ENCODE measurements around the gene CLDN10.
"Not testable (repeated sequence)": the region's sequence is repeated elsewhere in the genome, so short reads cannot be mapped to it uniquely, and the experiment has no call there.

CLDN10 gene

GRCh38 chr13:95552539-95553441 is at the start of gene CLDN10:
Gene CLDN10, plus strand, starts transcription at chr13:95552720. Its CDS starts 34 bp downstream, at chr13:95552754.
- H2AFZ ChIP-seq (ENCODE audit: low read depth, low read length), result no peak within 1 kb of the TSS
- peaks cover 7% of the 10 kb centered on the region for H3K9me3 ChIP-seq (ENCODE audit: low read length)
- no peak within 1 kb of the TSS for H3K4me3 ChIP-seq (ENCODE audit: low read length)
- no peaks in the 10 kb centered on the region for H3K4me1 ChIP-seq (ENCODE audit: insufficient read depth, low read length)
- H3K36me3 ChIP-seq (ENCODE audit: insufficient read depth, low read length), result no peaks in the 10 kb centered on the region
- peaks cover 46% of the 10 kb centered on the region for H3K27me3 ChIP-seq (ENCODE audit: insufficient read depth, low read length)

GRCh38 chr13:95503662-95504061 is 48.9 kb upstream of the CLDN10 start:
- Histone ChIP-seq H3K4me1 (ENCODE audit: insufficient read depth, low read length) (no peaks in the 10 kb centered on the region), H3K36me3 (ENCODE audit: insufficient read depth, low read length) (no peaks in the 10 kb centered on the region), H3K4me3 (ENCODE audit: low read length) (no peak overlapping the region), H2AFZ (ENCODE audit: low read depth, low read length) (no peak overlapping the region), H3K27me3 (ENCODE audit: insufficient read depth, low read length) (no peaks in the 10 kb centered on the region), H3K9me3 (ENCODE audit: low read length) (no peaks in the 10 kb centered on the region)

- no peak overlapping the region for H2AFZ ChIP-seq (ENCODE audit: low read depth, low read length)
- no peaks in the 10 kb centered on the region for H3K4me1 ChIP-seq (ENCODE audit: insufficient read depth, low read length)
- no peaks in the 10 kb centered on the region for H3K9me3 ChIP-seq (ENCODE audit: low read length)
- H3K27me3 ChIP-seq (ENCODE audit: insufficient read depth, low read length), result no peaks in the 10 kb centered on the region
- H3K36me3 ChIP-seq (ENCODE audit: insufficient read depth, low read length), result no peaks in the 10 kb centered on the region
- H3K4me3 ChIP-seq (ENCODE audit: low read length), result no peak overlapping the region
Measured at GRCh38 chr13:95505265-95505664, 47.3 kb upstream of the CLDN10 start.

- H3K9me3 ChIP-seq (ENCODE audit: low read length), result no peaks in the 10 kb centered on the region
- H3K4me3 ChIP-seq (ENCODE audit: low read length), result no peak overlapping the region
- no peaks in the 10 kb centered on the region for H3K4me1 ChIP-seq (ENCODE audit: insufficient read depth, low read length)
- no peaks in the 10 kb centered on the region for H3K27me3 ChIP-seq (ENCODE audit: insufficient read depth, low read length)
- no peak overlapping the region for H2AFZ ChIP-seq (ENCODE audit: low read depth, low read length)
- no peaks in the 10 kb centered on the region for H3K36me3 ChIP-seq (ENCODE audit: insufficient read depth, low read length)
Measured at GRCh38 chr13:95505986-95506385, 46.5 kb upstream of the CLDN10 start.

- Histone ChIP-seq H3K9me3 (ENCODE audit: low read length) (no peaks in the 10 kb centered on the region), H3K4me1 (ENCODE audit: insufficient read depth, low read length) (no peaks in the 10 kb centered on the region), H2AFZ (ENCODE audit: low read depth, low read length) (no peak overlapping the region), H3K4me3 (ENCODE audit: low read length) (no peak overlapping the region), H3K27me3 (ENCODE audit: insufficient read depth, low read length) (no peaks in the 10 kb centered on the region), H3K36me3 (ENCODE audit: insufficient read depth, low read length) (no peaks in the 10 kb centered on the region)
Measured at GRCh38 chr13:95507991-95508390, 44.5 kb upstream of the CLDN10 start.

GRCh38 chr13:95508996-95509395 is 43.5 kb upstream of the CLDN10 start:
- H3K4me3 ChIP-seq (ENCODE audit: low read length), result no peak overlapping the region
- no peaks in the 10 kb centered on the region for H3K27me3 ChIP-seq (ENCODE audit: insufficient read depth, low read length)
- no peaks in the 10 kb centered on the region for H3K9me3 ChIP-seq (ENCODE audit: low read length)
- H3K4me1 ChIP-seq (ENCODE audit: insufficient read depth, low read length), result no peaks in the 10 kb centered on the region
- H3K36me3 ChIP-seq (ENCODE audit: insufficient read depth, low read length), result no peaks in the 10 kb centered on the region
- H2AFZ ChIP-seq (ENCODE audit: low read depth, low read length), result no peak overlapping the region

GRCh38 chr13:95509521-95510310 is 42.8 kb upstream of the CLDN10 start:
- Histone ChIP-seq H3K9me3 (ENCODE audit: low read length) (no peaks in the 10 kb centered on the region), H3K27me3 (ENCODE audit: insufficient read depth, low read length) (no peaks in the 10 kb centered on the region), H3K4me3 (ENCODE audit: low read length) (no peak overlapping the region), H3K36me3 (ENCODE audit: insufficient read depth, low read length) (no peaks in the 10 kb centered on the region), H3K4me1 (ENCODE audit: insufficient read depth, low read length) (no peaks in the 10 kb centered on the region), H2AFZ (ENCODE audit: low read depth, low read length) (no peak overlapping the region)

GRCh38 chr13:95510950-95511349 is 41.6 kb upstream of the CLDN10 start:
- Histone ChIP-seq H3K4me1 (ENCODE audit: insufficient read depth, low read length) (no peaks in the 10 kb centered on the region), H3K27me3 (ENCODE audit: insufficient read depth, low read length) (no peaks in the 10 kb centered on the region), H3K9me3 (ENCODE audit: low read length) (no peaks in the 10 kb centered on the region)

GRCh38 chr13:95512424-95512823 is 40.1 kb upstream of the CLDN10 start:
- H3K36me3 ChIP-seq (ENCODE audit: insufficient read depth, low read length), result no peaks in the 10 kb centered on the region
- no peak overlapping the region for H3K4me3 ChIP-seq (ENCODE audit: low read length)
- H3K9me3 ChIP-seq (ENCODE audit: low read length), result no peaks in the 10 kb centered on the region
- no peak overlapping the region for H2AFZ ChIP-seq (ENCODE audit: low read depth, low read length)
- H3K27me3 ChIP-seq (ENCODE audit: insufficient read depth, low read length), result no peaks in the 10 kb centered on the region
- H3K4me1 ChIP-seq (ENCODE audit: insufficient read depth, low read length), result no peaks in the 10 kb centered on the region

More at GRCh38 chr13:95510950-95511349, 41.6 kb upstream of the CLDN10 start:
- H2AFZ ChIP-seq (ENCODE audit: low read depth, low read length), result no peak overlapping the region
- no peaks in the 10 kb centered on the region for H3K36me3 ChIP-seq (ENCODE audit: insufficient read depth, low read length)
- H3K4me3 ChIP-seq (ENCODE audit: low read length), result no peak overlapping the region

GRCh38 chr13:95512957-95513356 is 39.6 kb upstream of the CLDN10 start:
- H3K27me3 ChIP-seq (ENCODE audit: insufficient read depth, low read length), result no peaks in the 10 kb centered on the region
- no peaks in the 10 kb centered on the region for H3K36me3 ChIP-seq (ENCODE audit: insufficient read depth, low read length)
- no peak overlapping the region for H3K4me3 ChIP-seq (ENCODE audit: low read length)
- H3K4me1 ChIP-seq (ENCODE audit: insufficient read depth, low read length), result no peaks in the 10 kb centered on the region
- no peak overlapping the region for H2AFZ ChIP-seq (ENCODE audit: low read depth, low read length)
- no peaks in the 10 kb centered on the region for H3K9me3 ChIP-seq (ENCODE audit: low read length)

- not testable (repeated sequence) for H3K4me3 ChIP-seq (ENCODE audit: low read length); H3K27me3 ChIP-seq (ENCODE audit: insufficient read depth, low read length); H3K4me1 ChIP-seq (ENCODE audit: insufficient read depth, low read length); H3K9me3 ChIP-seq (ENCODE audit: low read length); H2AFZ ChIP-seq (ENCODE audit: low read depth, low read length); H3K36me3 ChIP-seq (ENCODE audit: insufficient read depth, low read length)
Measured at GRCh38 chr13:95515606-95516005, 36.9 kb upstream of the CLDN10 start.

- Histone ChIP-seq H3K9me3 (ENCODE audit: low read length) (no peaks in the 10 kb centered on the region), H3K4me1 (ENCODE audit: insufficient read depth, low read length) (no peaks in the 10 kb centered on the region), H3K27me3 (ENCODE audit: insufficient read depth, low read length) (no peaks in the 10 kb centered on the region), H3K36me3 (ENCODE audit: insufficient read depth, low read length) (no peaks in the 10 kb centered on the region), H2AFZ (ENCODE audit: low read depth, low read length) (no peak overlapping the region), H3K4me3 (ENCODE audit: low read length) (no peak overlapping the region)
Measured at GRCh38 chr13:95516021-95516420, 36.5 kb upstream of the CLDN10 start.

- Histone ChIP-seq H3K36me3 (ENCODE audit: insufficient read depth, low read length) (no peaks in the 10 kb centered on the region), H3K9me3 (ENCODE audit: low read length) (no peaks in the 10 kb centered on the region), H3K27me3 (ENCODE audit: insufficient read depth, low read length) (no peaks in the 10 kb centered on the region), H3K4me3 (ENCODE audit: low read length) (no peak overlapping the region), H2AFZ (ENCODE audit: low read depth, low read length) (no peak overlapping the region), H3K4me1 (ENCODE audit: insufficient read depth, low read length) (no peaks in the 10 kb centered on the region)
Measured at GRCh38 chr13:95516492-95516891, 36.0 kb upstream of the CLDN10 start.
